Measurements from ENCODE around the gene RPS17.
"Not testable (repeated sequence)": the region's sequence is repeated elsewhere in the genome, so short reads cannot be mapped to it uniquely, and the experiment has no call there.

RPS17 gene

DNA sequence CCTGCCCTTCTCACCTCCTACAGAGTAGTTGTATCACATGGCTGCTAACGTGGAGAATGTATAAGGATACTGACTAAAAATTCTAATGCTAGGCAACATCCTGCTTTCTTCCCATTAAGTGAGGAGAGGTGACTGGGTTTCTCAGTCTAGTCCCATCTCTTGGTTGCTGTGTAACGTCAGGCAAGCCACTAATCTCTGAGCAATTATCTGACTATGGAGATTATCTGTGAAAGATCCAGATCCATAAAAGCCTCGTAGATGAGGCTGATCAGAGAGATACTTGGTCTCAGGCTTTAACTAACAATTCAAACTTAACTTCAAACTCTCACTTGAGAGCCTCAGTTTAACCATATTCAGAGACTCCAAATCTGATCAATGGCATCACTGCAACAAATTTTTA, 4.7 kb upstream of the RPS17 start:
- no peak for DNase-seq

DNA sequence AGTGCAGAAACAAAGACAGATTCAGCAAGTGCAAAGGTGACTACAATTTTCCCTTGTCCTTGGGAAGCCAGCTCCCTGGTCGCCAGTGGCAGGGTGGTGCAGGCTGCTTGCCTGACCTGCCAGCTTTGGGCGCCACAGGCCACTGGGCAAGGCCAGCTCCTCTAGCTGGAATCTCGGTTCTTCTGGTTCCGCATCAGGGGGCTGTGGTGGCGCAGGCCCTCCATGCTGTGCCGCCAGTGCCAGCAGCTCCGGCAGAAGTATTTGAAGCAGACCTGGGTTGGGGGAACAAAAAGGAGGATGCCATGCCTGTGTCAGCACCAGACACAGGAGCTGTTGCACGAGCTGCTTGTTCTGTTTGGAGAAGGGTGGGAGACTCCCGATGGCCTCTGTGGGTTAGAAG, 4.2 kb upstream of the RPS17 start:
- DNase-seq: no peak

DNA sequence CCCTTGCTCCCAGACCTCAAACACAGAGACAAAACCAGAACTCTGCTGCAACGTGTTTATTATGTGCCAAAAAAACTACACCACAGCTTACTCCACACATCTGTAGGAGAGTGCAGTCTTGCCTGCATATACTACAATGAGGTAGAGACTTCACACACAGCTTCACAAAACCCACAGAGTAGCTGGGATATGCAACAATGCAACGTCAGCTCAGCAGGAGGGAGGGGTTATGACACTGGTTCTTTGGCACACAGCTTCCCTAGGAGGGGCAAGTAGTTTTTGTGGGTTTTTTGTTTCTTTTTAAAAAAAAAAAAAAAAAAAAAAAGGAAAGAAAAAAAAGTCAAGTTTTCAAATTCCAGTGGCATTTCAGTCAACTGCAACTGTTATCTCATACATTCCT, 2.9 kb upstream of the RPS17 start:
- DNase-seq: no peak

DNA sequence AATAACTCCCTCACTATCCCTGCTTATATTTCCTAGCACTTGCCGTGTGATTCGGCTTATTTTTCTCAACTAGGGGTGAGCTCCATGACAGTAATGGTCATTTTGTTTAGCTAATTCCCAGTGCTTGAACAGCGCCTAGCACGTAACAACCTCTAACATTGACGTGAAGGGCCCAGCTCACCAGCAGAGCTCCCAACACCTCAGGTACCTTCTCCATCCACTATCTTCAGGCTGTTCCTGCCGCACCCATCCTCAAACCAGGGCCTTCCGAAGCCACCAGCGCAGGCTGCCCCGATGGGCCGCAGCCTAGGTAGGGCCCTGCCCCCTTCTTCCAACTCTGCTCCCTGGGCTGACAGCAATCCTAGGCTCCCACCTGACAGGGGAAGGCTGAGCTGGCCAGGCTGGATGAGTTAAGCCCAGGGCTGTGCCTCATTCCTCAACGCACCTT, 751 bp upstream of the RPS17 start:
- no peak for DNase-seq

DNA sequence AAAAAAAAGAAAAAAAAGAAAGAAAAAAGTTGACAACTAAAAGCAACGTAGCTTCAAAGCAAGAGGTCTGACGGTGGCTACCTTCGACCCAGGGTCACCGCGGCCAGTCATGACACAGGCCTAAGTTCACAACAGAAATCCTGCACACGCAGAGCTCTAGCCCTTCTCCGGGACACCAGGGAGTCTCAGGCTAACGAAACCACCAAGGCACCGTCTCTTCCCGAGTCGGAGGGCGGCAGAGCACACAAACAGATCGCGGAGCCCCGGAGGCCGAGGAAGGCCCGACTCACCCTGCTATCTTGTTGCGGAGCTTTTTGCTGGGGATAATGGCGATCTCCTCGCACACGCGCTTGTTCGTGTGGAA, 584 bp downstream of the RPS17 start:
- DNase-seq: no peak

DNA sequence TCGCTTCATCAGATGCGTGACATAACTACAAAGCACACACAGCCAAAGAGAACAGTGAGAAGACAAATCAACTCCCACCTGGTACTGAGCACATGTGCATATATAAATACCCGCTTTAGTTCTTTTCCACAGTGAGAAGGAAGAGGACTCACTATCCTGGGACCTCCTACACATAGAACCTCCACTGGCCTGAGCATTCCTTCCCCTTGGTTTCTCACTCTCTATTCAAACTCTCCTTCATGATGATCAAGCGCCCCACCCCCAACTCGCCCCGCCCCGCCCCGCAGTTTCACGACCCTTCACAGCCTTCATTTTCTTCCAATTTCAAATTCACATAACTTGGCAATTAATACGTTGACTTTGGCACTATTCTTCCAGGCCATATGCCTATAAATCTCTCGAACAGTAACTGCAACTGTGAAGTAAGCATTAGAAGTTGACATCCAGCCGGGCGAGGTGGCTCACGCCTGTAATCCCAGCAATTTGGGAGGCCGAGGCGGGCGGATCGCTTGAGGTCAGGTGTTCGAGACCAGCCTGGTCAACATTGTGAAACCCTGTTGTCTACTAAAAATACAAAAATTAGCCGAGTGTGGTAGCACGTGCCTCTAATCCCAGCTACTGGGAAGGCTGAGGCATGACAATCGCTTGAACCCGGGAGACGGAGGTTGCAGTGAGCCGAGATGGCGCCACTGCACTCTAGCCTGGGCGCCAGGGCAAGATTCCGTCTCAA, 1.1 kb downstream of the RPS17 start:
- no peak for DNase-seq

DNA sequence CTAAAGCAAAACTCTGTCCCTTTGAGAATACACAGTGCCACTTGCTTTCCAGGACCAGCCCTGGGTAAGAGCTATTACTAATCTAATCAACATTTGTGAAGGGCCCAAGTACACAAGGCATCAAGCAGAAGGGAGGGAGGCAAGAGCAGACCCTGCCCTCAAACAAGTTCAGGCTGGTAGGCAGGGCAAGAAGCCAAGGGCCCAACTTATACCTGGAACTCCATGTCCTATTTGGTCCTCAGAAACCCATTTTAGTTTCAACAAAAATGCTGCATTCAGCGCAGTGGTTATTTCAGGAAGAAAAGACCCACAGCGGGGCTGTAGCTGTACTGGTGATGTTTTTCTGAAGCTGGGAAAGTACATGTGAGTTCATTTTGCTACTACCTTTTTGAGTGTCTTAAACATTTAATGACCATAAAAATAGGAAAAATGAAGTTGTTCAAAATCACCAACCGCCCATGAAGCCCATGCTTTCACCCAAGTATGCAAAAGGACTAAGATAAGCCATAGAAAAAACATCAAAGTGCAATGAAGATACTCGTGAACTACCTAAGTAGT, 2.8 kb downstream of the RPS17 start:
- DNase-seq: no peak

DNA sequence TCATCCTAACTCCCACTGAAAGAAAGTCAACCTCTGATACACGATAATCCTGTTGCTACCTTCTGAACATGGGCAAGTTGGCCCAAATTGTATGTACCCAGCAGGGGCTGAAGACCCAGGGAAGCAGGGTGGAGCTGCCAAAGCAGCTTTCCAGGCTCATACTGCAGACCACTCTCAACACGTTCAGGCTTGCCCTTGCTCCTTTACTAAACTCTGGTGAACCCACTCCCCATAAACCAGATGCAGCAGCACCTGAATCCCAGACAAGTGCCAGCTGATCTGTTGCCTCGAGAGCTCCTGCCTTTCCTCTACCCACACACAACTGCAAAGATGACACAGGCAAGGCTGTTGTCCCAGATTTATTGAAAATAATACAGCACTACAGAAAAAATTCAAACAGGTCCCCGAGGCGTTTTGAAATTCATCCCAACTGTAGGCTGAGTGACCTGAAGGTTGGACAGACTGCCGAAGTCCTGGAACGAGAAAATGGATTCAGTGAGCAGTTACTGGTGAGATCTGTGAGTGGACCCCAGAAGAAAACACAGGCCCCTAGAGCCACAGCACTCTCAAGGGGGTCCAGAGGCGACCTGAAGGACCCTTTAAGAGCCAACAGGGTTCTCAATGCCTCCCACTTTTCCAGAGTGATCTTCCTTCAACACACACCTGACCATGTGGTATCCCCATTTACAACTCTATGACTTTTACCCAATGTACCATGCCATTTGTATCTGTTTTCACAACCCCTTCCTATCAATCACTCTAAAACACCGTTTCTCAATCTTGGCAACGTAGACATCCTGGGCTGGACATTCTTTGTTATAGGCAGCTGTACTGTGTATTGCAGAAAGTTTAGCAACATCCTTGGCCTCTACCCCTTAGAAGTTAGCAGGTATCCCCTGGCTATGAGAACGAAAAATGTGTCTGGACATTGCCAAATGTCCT, 3.6 kb downstream of the RPS17 start:
- DNase-seq: no peak

DNA sequence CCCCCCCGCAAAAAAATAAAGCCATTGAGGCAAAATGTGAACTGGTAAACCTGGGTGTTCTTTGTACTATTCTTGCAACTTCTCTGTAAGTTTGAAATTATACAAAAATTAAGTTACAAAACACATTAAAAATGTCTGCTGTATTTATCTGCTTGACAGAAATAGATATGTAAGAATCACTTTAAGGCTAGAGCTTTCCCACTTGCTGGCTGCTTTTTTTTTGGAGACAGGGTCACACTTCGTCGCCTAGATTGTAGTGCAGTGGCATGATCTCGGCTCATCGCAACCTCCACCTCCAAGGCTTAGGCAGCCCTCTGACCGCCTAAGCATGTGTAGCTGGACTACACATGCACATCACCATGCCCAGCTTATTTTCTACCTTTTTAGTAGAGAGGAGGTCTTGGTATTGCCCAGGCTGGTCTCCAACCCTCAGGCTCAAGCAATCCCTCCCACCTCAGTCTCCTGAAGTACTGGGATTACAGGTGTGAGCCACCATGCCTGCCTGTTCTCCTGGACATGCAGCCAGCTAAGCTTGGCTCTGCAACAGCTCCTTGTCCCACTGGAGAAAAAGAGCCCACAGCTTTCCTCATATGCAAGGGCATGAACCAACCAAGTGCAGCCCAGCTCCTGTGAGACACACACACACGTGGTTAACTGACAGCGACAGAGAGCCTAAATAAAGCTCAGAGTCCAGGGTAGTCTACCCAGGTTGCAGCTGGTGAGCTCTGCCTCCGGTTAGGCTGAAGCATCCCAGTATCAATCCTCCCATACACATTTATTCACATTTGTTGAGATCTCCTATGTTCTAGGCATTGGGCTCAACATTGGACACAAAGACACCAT, 4.5 kb downstream of the RPS17 start:
- DNase-seq: no peak

DNA sequence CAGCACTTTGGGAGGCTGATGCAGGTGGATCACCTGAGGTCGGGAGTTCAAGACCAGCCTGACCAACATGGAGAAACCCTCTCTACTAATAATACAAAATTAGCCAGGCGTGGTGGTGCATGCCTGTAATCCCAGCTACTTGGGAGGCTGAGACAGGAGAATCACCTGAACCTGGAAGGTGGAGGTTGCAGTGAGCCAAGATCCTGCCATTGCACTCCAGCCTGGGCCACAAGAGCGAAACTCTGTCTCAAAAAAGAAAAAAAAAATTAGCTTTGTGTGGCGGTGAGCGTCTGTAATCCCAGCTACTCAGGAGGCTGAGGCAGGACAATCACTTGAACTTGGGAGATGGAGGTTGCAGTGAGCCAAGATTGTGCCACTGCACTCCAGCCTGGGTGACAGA, 5.1 kb downstream of the RPS17 start:
- DNase-seq: not testable (repeated sequence)

DNA sequence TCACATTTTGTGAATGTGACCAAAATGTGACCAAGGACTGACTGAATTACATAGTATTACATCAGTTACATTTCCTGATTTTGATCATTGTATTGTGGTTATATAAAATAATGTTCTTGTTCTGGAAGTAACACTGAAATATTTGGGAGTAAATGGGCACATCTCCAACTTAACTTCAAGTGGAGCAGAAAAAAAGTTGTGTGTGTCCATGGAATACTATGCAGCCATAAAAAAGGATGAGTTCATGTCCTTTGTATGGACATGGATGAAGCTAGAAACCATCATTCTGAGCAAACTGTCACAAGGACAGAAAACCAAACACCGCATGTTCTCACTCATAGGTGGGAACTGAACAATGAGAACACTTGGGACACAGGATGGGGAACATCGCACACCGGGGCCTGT, 5.8 kb downstream of the RPS17 start:
- DNase-seq: not testable (repeated sequence)

DNA sequence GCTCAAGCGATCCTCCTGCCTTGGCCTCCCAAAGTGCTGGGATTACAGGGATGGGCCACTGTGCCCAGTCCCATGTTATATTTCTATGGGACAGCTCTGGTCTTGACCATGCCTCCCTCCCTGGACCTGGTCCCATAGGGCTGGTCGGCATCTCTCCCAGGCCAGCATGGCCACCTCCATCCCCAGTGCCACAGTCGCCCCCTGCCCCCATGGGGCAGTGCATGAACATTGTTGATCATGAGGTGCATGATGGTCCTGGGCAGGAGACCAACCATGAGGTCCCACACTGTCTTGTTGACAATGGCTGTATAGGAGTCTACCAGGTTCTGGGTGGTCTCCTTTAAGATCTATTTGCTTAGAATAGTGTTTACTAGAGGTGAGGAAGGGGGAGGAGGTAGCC, 6.5 kb downstream of the RPS17 start:
- DNase-seq: no peak

DNA sequence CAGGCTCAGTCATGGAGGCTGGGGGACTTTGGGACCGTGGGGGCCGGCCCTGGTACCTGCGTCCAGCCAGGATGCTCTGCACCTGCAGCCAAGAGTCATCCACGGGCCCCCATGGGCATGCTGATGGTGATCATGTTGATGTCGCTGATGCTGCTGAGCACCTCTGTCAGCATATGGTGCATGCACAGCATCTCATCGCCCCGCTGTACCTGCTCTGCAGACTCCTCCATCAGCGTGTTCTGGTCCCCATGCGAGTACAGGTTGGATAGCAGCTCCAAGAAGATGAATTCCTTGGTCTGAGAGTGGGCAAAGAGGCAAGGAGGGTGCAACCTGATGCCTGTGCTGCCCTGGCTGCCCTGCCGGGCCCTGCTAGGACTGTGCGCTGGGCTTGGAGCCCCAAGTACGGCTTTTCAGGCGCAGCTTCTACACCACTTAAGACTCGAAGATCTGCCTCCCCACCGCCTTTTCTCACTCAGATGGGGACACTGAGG, 7.2 kb downstream of the RPS17 start:
- DNase-seq: no peak

DNA sequence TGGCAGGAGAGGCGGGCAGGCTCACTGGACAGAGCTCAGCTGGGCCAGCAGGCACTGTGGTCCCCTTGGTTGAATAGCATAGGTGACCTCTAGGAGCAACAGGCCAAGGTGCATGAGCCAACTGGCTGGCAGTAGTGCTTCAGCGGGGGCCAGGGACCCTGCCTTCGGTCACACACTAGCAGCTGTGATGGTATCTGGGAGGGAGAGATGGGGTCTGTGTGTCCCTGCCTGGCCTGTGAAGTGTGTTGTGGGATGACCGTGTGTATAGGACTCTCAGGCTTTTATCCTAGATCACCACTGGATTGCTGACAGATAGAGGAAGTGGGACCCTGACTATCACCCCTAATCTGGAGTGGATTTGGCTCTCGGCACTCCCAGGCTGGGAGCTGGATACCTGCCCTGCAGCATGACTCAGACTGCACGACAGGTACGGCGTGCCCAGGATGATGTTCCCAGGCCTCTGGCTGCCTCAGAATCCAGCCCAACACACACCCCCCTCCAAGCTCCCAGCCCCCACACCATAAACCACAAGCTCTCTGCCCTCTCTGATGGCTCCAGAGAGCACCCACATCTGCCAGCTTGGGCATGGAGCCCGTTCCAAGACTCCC, 7.8 kb downstream of the RPS17 start:
- no peak for DNase-seq

DNA sequence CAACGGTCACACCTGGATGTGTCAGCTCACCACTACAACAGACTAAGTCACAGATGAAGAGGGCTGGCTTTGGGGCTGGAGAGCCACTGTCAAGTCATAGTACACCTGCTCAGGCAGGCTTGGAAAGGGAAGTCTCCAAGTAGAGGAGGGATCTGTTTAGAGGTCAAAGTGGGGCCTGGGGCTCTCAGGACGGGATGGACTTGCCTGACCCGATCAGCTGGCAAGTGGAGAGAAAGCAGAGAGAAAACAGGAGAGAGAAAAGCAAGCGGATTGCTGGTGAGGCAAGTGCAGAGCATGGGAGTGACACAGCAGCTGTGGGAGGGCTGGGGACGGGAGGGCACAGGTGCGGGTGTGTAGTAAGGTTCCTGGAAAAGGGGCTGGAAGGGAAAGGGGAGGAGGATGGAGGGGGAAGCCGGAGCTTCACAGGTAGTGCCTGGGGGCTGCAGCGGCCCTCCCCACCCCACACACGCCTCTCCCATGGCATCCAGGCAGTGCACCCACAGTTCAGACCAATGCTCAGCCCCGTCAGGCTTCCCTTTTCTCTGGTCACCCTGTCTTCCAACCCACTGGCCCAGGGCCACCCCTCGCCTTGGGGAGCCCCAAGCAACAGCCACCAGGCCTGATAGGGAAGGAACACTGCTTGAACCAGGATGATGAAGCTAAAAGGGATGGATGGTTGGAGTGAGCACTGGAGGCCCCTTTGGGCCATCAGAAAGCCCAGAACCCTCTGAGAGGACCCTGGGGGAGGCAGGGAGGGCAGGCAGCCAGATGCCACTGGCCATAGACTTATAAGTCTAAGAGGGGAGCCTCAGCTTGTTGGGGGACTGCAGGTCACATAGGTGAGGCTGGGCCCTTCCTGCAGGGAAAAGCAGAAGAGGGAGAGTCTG, 8.5 kb downstream of the RPS17 start:
- no peak for DNase-seq

DNA sequence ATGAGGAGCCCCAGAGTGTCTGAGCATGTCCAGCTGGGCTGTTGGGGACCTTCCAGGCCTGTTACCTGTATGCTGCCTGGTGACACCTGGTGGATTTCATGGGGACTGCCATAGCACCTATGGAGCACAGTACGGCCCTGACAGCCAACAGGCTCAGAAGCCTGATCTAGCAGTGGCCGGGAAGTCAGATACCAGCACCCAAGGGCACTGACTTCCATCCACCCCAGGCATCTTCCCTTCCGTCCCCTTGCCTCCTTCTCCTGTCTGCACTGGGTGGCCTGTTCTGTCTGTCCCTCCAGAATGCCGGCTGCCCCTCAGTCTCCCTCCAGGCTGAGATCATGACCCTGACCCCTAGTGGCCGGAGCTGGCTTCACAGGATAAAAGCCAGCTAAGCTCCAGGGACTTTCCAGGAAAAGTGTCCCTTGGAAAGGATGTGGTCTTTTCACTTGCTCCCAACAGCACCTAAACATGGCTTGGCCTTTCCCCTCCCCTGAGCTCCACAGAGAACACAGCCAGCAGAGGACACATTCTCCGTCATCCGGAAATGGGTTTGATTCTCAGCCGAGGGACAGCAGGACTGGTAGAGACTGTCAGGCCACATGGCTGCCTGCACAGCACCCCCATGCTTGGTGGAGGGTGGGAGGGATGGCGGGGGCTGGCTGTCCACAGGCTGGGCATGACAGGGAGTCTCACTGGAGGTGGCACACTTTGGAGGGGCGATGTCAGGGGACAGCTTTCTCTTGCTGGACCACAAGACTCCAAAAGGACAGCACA, 9.5 kb downstream of the RPS17 start:
- DNase-seq: peak; percentile 69

DNA sequence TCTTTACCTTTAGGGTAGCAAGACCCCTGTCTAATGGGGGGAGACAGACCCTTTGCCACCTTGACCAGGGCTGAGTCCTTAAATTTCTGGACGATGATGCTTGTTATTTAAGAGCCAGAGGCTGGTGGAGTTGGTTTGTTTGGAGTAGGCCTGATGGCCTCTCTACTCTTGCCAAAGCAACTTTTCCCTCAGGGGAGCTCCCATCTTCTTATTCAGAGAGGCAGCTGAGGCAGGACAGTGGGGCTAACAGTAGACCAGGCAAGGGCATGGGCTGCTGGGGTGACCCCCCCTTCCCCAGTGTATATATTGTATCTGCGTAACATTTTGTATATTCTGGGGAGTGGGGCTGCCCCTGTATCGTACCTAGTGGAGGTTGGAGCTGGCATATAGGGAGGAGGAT, 10.3 kb downstream of the RPS17 start:
- DNase-seq: no peak

DNA sequence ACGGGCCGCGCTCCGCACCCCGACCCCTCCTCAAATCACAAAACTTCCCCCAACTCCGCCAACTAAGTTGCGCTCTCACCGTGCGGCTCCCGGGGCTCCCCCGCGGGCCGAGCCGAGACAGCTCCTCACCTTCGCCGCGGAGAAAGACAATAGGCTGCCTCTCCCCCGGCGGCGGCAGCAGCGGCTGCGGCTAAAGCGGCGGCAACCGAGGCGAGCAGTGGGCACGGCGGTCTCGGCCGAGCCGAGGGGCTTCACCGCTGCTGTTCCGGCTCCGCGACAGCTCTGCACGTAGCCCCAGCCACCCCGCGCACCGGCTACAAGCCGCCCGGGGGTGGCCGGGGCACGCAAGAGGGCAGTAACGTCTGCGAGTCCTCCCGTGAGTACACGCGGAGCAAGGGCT, 26.7 kb downstream of the RPS17 start:
- DNase-seq: not testable (repeated sequence)

DNA sequence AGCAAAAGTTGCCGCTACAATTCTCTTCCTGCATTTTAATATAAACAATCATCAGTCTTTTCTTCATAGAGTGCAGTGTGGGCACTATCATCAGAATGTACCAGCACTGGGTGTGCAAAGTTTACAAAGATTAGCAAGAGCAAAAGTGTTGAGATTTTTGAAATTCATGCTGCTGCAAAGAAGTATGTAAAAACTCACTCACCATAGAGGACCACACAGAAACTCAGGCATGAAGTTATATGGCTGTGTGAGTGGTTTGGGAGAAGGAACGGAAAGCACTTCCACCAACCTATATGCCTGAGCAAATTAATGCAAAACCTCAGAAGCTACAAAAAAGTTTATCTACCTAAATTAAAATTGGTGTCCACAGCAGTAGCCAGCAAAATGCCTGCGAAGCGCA, 32.6 kb downstream of the RPS17 start:
- DNase-seq: not testable (repeated sequence)

DNA sequence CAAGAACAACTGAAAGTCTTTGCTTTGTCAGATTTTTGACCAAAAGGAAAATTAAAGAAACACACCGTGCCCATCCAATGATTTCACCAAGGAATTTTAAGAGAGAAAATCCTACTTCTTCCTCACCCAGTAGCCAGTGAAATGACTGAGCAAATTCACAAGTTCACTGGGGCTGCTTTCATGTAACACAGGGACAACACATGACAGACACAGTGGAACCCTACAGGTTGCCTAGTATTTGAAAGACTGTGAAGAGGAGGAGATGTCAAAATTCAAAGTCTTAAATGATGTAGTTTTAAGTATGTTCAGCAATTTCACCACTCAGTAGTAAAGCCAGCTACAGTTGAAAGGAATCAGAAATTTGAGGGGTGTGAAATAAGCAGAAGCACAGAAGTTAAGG, 33.2 kb downstream of the RPS17 start:
- not testable (repeated sequence) for DNase-seq
